ENCODE measurements around the gene WDR48.

WDR48 gene

GRCh38 chr3:39099738-39100499 is 48.1 kb downstream of the WDR48 start:
- Histone ChIP-seq H3K4me1 (ENCODE audit: control insufficient read depth in 2 of 2, insufficient read depth in 2 of 2, low read length in 2 of 2) (peaks cover 2 to 9% of the 10 kb centered on the region in 2 donors), H3K36me3 (ENCODE audit: control insufficient read depth in 2 of 2, insufficient read depth in 2 of 2, low read length in 2 of 2) (peaks cover 56 to 61% of the 10 kb centered on the region in 2 donors), H3K4me3 (ENCODE audit: low read length in 2 of 2) (no peak overlapping the region), H3K9me3 (ENCODE audit: control insufficient read depth in 2 of 2, low read length in 2 of 2) (no peaks in the 10 kb centered on the region), H3K9ac (ENCODE audit: low read depth in 1 of 2, low read length in 2 of 2) (no peak overlapping the region), H3K27me3 (ENCODE audit: control insufficient read depth in 2 of 2, insufficient read depth in 2 of 2, low read length in 2 of 2) (no peaks in the 10 kb centered on the region), H3K27ac (ENCODE audit: low read depth in 2 of 2, low read length in 2 of 2) (no peak overlapping the region)

GRCh38 chr3:39100500-39100886 is 48.7 kb downstream of the WDR48 start:
- peaks cover 8 to 15% of the 10 kb centered on the region in 2 donors for H3K4me1 ChIP-seq (ENCODE audit: control insufficient read depth in 2 of 2, insufficient read depth in 2 of 2, low read length in 2 of 2)
- H3K27ac ChIP-seq (ENCODE audit: low read depth in 2 of 2, low read length in 2 of 2) = no peak overlapping the region
- no peak overlapping the region for H3K9ac ChIP-seq (ENCODE audit: low read depth in 1 of 2, low read length in 2 of 2)
- H3K4me3 ChIP-seq (ENCODE audit: low read length in 2 of 2) = no peak overlapping the region
- H3K27me3 ChIP-seq (ENCODE audit: control insufficient read depth in 2 of 2, insufficient read depth in 2 of 2, low read length in 2 of 2) = no peaks in the 10 kb centered on the region
- H3K9me3 ChIP-seq (ENCODE audit: control insufficient read depth in 2 of 2, low read length in 2 of 2) = no peaks in the 10 kb centered on the region
- H3K36me3 ChIP-seq (ENCODE audit: control insufficient read depth in 2 of 2, insufficient read depth in 2 of 2, low read length in 2 of 2) = peaks cover 55 to 56% of the 10 kb centered on the region in 2 donors

- Histone ChIP-seq H3K4me1 (ENCODE audit: control insufficient read depth in 2 of 2, insufficient read depth in 2 of 2, low read length in 2 of 2) (peaks cover 14 to 20% of the 10 kb centered on the region in 2 donors), H3K9ac (ENCODE audit: low read depth in 1 of 2, low read length in 2 of 2) (no peak overlapping the region), H3K27ac (ENCODE audit: low read depth in 2 of 2, low read length in 2 of 2) (no peak overlapping the region), H3K36me3 (ENCODE audit: control insufficient read depth in 2 of 2, insufficient read depth in 2 of 2, low read length in 2 of 2) (peaks cover 50 to 51% of the 10 kb centered on the region in 2 donors), H3K4me3 (ENCODE audit: low read length in 2 of 2) (no peak overlapping the region), H3K27me3 (ENCODE audit: control insufficient read depth in 2 of 2, insufficient read depth in 2 of 2, low read length in 2 of 2) (no peaks in the 10 kb centered on the region), H3K9me3 (ENCODE audit: control insufficient read depth in 2 of 2, low read length in 2 of 2) (no peaks in the 10 kb centered on the region)
These were observed 49.3 kb downstream of the WDR48 start for GRCh38 chr3:39101022-39101689.

- peaks cover 37 to 38% of the 10 kb centered on the region in 2 donors for H3K36me3 ChIP-seq (ENCODE audit: control insufficient read depth in 2 of 2, insufficient read depth in 2 of 2, low read length in 2 of 2)
These were observed 50.9 kb downstream of the WDR48 start for GRCh38 chr3:39102504-39103323.

GRCh38 chr3:39103324-39103693 is 51.5 kb downstream of the WDR48 start:
- peaks cover 31 to 32% of the 10 kb centered on the region in 2 donors for H3K36me3 ChIP-seq (ENCODE audit: control insufficient read depth in 2 of 2, insufficient read depth in 2 of 2, low read length in 2 of 2)
- no peak overlapping the region for H3K4me3 ChIP-seq (ENCODE audit: low read length in 2 of 2)
- H3K27ac ChIP-seq (ENCODE audit: low read depth in 2 of 2, low read length in 2 of 2) = no peak overlapping the region
- no peak overlapping the region for H3K9ac ChIP-seq (ENCODE audit: low read depth in 1 of 2, low read length in 2 of 2)
- H3K9me3 ChIP-seq (ENCODE audit: control insufficient read depth in 2 of 2, low read length in 2 of 2) = no peaks in the 10 kb centered on the region
- H3K27me3 ChIP-seq (ENCODE audit: control insufficient read depth in 2 of 2, insufficient read depth in 2 of 2, low read length in 2 of 2) = no peaks in the 10 kb centered on the region
- H3K4me1 ChIP-seq (ENCODE audit: control insufficient read depth in 2 of 2, insufficient read depth in 2 of 2, low read length in 2 of 2) = peaks cover 24 to 29% of the 10 kb centered on the region in 2 donors

More at GRCh38 chr3:39102504-39103323, 50.9 kb downstream of the WDR48 start:
- Histone ChIP-seq H3K9ac (ENCODE audit: low read depth in 1 of 2, low read length in 2 of 2) (no peak overlapping the region), H3K27ac (ENCODE audit: low read depth in 2 of 2, low read length in 2 of 2) (no peak overlapping the region), H3K4me3 (ENCODE audit: low read length in 2 of 2) (no peak overlapping the region), H3K27me3 (ENCODE audit: control insufficient read depth in 2 of 2, insufficient read depth in 2 of 2, low read length in 2 of 2) (no peaks in the 10 kb centered on the region), H3K9me3 (ENCODE audit: control insufficient read depth in 2 of 2, low read length in 2 of 2) (no peaks in the 10 kb centered on the region), H3K4me1 (ENCODE audit: control insufficient read depth in 2 of 2, insufficient read depth in 2 of 2, low read length in 2 of 2) (peaks cover 19 to 26% of the 10 kb centered on the region in 2 donors)

GRCh38 chr3:39103791-39104552 is 52.2 kb downstream of the WDR48 start:
- Histone ChIP-seq H3K27ac (ENCODE audit: low read depth in 2 of 2, low read length in 2 of 2) (no peak overlapping the region), H3K9me3 (ENCODE audit: control insufficient read depth in 2 of 2, low read length in 2 of 2) (no peaks in the 10 kb centered on the region), H3K9ac (ENCODE audit: low read depth in 1 of 2, low read length in 2 of 2) (no peak overlapping the region), H3K4me3 (ENCODE audit: low read length in 2 of 2) (no peak overlapping the region), H3K4me1 (ENCODE audit: control insufficient read depth in 2 of 2, insufficient read depth in 2 of 2, low read length in 2 of 2) (peaks cover 26 to 29% of the 10 kb centered on the region in 2 donors), H3K36me3 (ENCODE audit: control insufficient read depth in 2 of 2, insufficient read depth in 2 of 2, low read length in 2 of 2) (peaks cover 24 to 25% of the 10 kb centered on the region in 2 donors), H3K27me3 (ENCODE audit: control insufficient read depth in 2 of 2, insufficient read depth in 2 of 2, low read length in 2 of 2) (no peaks in the 10 kb centered on the region)

GRCh38 chr3:39104961-39105686 is 53.3 kb downstream of the WDR48 start:
- Histone ChIP-seq H3K36me3 (ENCODE audit: control insufficient read depth in 2 of 2, insufficient read depth in 2 of 2, low read length in 2 of 2) (peaks cover 13 to 14% of the 10 kb centered on the region in 2 donors), H3K9me3 (ENCODE audit: control insufficient read depth in 2 of 2, low read length in 2 of 2) (no peaks in the 10 kb centered on the region), H3K27me3 (ENCODE audit: control insufficient read depth in 2 of 2, insufficient read depth in 2 of 2, low read length in 2 of 2) (no peaks in the 10 kb centered on the region), H3K27ac (ENCODE audit: low read depth in 2 of 2, low read length in 2 of 2) (no peak overlapping the region), H3K4me3 (ENCODE audit: low read length in 2 of 2) (peak overlapping the region in 1 of 2 donors; percentile 90), H3K9ac (ENCODE audit: low read depth in 1 of 2, low read length in 2 of 2) (peak overlapping the region in 1 of 2 donors; percentile 24), H3K4me1 (ENCODE audit: control insufficient read depth in 2 of 2, insufficient read depth in 2 of 2, low read length in 2 of 2) (peaks cover 26 to 29% of the 10 kb centered on the region in 2 donors)

GRCh38 chr3:39105687-39106063 is 53.9 kb downstream of the WDR48 start:
- Histone ChIP-seq H3K36me3 (ENCODE audit: control insufficient read depth in 2 of 2, insufficient read depth in 2 of 2, low read length in 2 of 2) (peaks cover 7 to 8% of the 10 kb centered on the region in 2 donors), H3K27me3 (ENCODE audit: control insufficient read depth in 2 of 2, insufficient read depth in 2 of 2, low read length in 2 of 2) (no peaks in the 10 kb centered on the region), H3K9ac (ENCODE audit: low read depth in 1 of 2, low read length in 2 of 2) (peak overlapping the region in 1 of 2 donors; percentile 93), H3K27ac (ENCODE audit: low read depth in 2 of 2, low read length in 2 of 2) (no peak overlapping the region), H3K4me3 (ENCODE audit: low read length in 2 of 2) (peak overlapping the region in 1 of 2 donors; percentile 90), H3K4me1 (ENCODE audit: control insufficient read depth in 2 of 2, insufficient read depth in 2 of 2, low read length in 2 of 2) (peaks cover 26 to 29% of the 10 kb centered on the region in 2 donors), H3K9me3 (ENCODE audit: control insufficient read depth in 2 of 2, low read length in 2 of 2) (no peaks in the 10 kb centered on the region)

GRCh38 chr3:39106281-39106811 is 54.5 kb downstream of the WDR48 start:
- H3K9ac ChIP-seq (ENCODE audit: low read depth in 1 of 2, low read length in 2 of 2) = peak overlapping the region; percentile 85 to 93
- no peaks in the 10 kb centered on the region for H3K9me3 ChIP-seq (ENCODE audit: control insufficient read depth in 2 of 2, low read length in 2 of 2)
- H3K27me3 ChIP-seq (ENCODE audit: control insufficient read depth in 2 of 2, insufficient read depth in 2 of 2, low read length in 2 of 2) = no peaks in the 10 kb centered on the region
- peaks cover 26 to 28% of the 10 kb centered on the region in 2 donors for H3K4me1 ChIP-seq (ENCODE audit: control insufficient read depth in 2 of 2, insufficient read depth in 2 of 2, low read length in 2 of 2)
- peaks cover 4% of the 10 kb centered on the region in 2 donors for H3K36me3 ChIP-seq (ENCODE audit: control insufficient read depth in 2 of 2, insufficient read depth in 2 of 2, low read length in 2 of 2)
- H3K4me3 ChIP-seq (ENCODE audit: low read length in 2 of 2) = peak overlapping the region; percentile 90
- H3K27ac ChIP-seq (ENCODE audit: low read depth in 2 of 2, low read length in 2 of 2) = peak overlapping the region in 1 of 2 donors; percentile 92

All from mucosa of rectum (tissue), 2 donors.